Activated naive CD8-positive, alpha-beta T cell (primary cell): Measurements from ENCODE around the gene PCDHGA1.
A peak's percentile ranks its signal among the peaks of the same experiment; 100 is the strongest.

Experiments used
- H3K27ac Mint-ChIP-seq: one replicate; pipeline ENCODE4 v1.8.0; 2021; ENCODE audit warnings: mixed read lengths
- H3K27me3 Mint-ChIP-seq: one replicate; pipeline ENCODE4 v1.8.0; 2021; ENCODE audit warnings: mixed read lengths
- H3K36me3 Mint-ChIP-seq: one replicate; pipeline ENCODE4 v1.8.0; 2021; ENCODE audit warnings: mixed read lengths
- H3K4me1 Mint-ChIP-seq: one replicate; pipeline ENCODE4 v1.8.0; 2021; ENCODE audit warnings: low read depth, mixed read lengths
- H3K4me3 Mint-ChIP-seq: one replicate; pipeline ENCODE4 v1.8.0; 2021; ENCODE audit warnings: mild to moderate bottlenecking, mixed read lengths
- H3K9me3 Mint-ChIP-seq: one replicate; pipeline ENCODE4 v1.8.0; 2021; ENCODE audit warnings: low read depth, mixed read lengths

PCDHGA1 gene

DNA sequence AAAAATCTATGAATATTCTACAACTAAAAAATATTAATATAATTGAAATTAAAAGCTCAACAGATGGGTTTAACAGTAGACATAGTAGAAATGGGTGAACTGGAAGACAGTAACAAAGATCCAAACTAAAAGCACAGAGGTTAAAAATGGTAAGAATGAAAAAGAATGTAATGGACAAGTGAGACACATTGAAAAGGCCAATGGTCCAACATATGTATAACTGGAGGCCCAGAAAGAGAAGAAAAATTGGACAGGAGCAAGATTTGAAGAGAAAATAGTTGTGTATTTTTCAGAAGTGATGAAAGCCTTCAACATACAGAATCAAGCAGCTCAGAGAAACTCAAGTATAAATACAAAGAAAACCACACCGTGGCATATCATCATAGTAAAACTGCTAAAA lies 217.2 kb downstream of the PCDHGA1 start:
- Mint-ChIP-seq H3K4me3 (no peak overlapping the region), H3K36me3 (peaks cover 32% of the 10 kb centered on the region), H3K27me3 (no peaks in the 10 kb centered on the region), H3K4me1 (peaks cover 37% of the 10 kb centered on the region), H3K27ac (peak overlapping the region; percentile 37), H3K9me3 (peaks cover 3% of the 10 kb centered on the region)

DNA sequence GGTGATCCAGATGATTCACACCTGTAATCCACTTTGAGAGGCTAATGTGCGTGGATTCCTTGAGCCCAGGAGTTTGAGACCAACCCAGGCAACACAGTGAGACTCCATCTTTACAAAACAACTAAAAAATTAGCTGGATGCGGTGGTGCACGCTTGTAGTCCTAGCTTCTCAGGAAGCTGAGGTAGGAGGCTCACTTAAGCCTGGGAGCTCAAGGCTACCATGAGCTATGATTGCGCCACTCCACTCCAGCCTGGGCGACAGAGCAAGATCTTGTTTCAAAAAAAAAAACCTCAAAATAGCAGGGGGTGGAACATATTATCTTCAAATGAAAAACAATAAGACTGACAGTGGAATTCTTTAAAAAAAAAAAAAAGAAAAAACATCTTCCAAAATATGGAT lies 217.6 kb downstream of the PCDHGA1 start:
- H3K4me1 Mint-ChIP-seq, result peaks cover 38% of the 10 kb centered on the region
- no peak overlapping the region for H3K27ac Mint-ChIP-seq
- no peak overlapping the region for H3K4me3 Mint-ChIP-seq
- peaks cover 3% of the 10 kb centered on the region for H3K9me3 Mint-ChIP-seq
- H3K36me3 Mint-ChIP-seq, result peaks cover 32% of the 10 kb centered on the region
- H3K27me3 Mint-ChIP-seq, result no peaks in the 10 kb centered on the region

DNA sequence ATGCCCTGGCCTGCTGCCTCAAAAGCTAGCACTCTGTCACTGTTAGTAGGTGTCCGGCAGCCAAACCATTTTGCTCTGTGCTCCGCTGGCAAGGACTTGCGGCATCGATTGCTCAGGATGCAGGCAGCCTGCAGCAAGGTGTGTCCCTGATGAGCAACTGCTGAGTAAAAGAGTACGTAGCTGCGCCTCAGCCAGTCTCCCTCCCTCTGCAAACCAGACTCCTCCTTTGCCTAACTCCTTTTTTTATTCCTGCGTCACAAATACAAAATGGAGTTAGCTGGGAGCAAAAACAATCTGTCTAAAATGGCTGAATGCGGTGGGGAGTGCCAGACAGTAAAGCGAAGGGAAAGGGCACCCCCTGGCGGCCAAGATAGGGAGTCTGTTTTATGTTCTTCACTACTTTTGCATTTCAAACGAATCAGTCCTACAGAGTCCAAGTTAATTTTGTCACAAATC lies 227.4 kb downstream of the PCDHGA1 start:
- Mint-ChIP-seq H3K4me3 (no peak overlapping the region), H3K36me3 (peaks cover 6% of the 10 kb centered on the region), H3K27ac (peak overlapping the region; percentile 18), H3K9me3 (no peaks in the 10 kb centered on the region), H3K27me3 (no peaks in the 10 kb centered on the region), H3K4me1 (peaks cover 22% of the 10 kb centered on the region)

DNA sequence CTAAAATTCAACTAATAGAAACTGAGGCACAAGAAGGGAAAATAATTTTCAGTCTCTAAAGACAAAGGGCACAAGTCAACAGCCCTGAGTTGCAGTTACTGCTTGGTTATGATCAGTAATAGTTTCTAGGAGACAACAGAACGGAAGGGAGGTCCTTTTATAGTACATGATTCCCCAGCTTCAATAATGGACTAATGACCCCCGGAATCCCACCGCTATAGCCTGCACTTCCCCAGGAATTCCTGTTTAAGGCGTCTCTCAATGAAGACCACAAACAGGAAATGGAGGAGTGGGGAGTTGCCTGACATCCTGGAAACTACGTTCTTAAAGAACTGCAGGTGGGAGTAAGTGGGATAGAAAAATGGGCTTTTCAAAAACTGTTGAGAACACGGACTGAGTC lies 227.8 kb downstream of the PCDHGA1 start:
- Mint-ChIP-seq H3K9me3 (no peaks in the 10 kb centered on the region), H3K27ac (peak overlapping the region; percentile 18), H3K4me3 (no peak overlapping the region), H3K36me3 (peaks cover 9% of the 10 kb centered on the region), H3K27me3 (no peaks in the 10 kb centered on the region), H3K4me1 (peaks cover 26% of the 10 kb centered on the region)

DNA sequence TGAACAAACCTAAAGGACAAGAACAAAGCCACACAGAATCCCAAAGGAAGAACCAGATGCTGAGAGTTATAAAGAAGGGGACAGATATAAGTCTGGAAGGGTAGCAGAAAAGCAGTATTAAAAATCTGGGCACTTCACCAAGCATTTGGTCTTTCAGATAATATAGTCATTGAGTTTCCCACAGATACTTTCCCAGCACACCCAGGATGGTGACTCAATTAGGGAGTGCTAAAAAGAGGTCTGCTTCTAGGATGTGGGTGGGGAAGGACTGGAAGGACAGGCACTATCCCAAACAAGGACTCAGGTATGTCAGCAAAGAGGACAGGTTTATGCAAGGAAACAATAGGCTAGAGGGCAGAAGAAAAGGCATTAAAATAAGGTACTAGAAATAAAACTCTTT lies 229.1 kb downstream of the PCDHGA1 start:
- Mint-ChIP-seq H3K4me1 (peaks cover 35% of the 10 kb centered on the region), H3K36me3 (peaks cover 14% of the 10 kb centered on the region), H3K27me3 (no peaks in the 10 kb centered on the region), H3K27ac (no peak overlapping the region), H3K4me3 (no peak overlapping the region), H3K9me3 (no peaks in the 10 kb centered on the region)

DNA sequence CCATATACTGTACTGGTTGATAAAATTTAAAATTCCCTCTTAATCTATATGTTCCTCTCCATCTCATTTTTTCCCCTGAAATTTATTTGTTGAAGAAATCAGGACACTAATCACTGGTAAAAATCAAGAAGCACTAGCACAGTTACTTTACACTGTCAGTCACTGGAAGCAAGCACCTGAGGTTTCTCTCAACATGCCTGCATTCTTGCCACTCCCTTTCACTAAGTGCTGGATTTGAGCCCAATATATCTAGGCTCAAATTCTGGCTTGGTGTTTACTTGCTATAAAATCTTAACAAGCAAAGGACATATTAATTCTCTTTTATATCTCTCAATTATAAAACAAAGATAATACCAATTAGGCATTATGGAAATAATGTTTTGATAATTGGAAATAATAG lies 229.8 kb downstream of the PCDHGA1 start:
- Mint-ChIP-seq H3K36me3 (peaks cover 14% of the 10 kb centered on the region), H3K9me3 (no peaks in the 10 kb centered on the region), H3K4me3 (no peak overlapping the region), H3K27me3 (no peaks in the 10 kb centered on the region), H3K27ac (no peak overlapping the region), H3K4me1 (peaks cover 34% of the 10 kb centered on the region)

DNA sequence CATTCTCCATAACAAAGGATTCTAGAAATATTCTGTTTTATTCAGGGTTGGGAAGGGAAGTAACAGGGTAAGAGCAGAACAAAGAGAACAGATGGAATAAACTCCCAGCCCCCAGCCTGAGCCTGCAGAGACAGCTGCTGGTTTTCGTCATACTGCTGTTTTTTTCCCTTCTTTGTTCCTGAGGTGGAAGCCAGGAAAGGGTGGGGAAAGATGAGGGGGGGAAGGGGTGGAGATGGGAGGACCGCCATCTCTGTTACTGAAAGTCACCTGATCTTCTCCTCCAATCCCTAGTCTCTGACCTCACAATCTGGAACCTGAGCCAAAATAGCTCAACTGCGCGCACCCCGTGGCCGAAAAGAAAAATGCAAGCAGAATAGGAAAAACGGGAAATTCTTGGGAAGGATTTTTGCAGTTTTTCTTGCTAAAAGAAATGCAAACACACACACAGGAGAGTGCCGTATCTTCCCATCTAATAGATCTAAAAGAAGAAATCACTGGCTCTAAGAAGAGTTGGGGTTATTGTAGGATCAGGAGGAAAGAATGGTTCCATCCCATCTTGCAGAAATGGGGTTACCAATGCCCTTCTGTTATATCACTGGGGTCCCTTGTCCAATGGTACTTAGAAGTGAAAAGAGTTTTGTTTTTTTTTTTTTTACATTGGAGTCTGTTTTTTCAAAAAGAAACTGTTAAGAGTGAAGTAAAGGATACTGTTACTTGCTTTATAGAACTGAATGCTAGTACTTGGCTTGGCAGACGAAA lies 230.6 kb downstream of the PCDHGA1 start:
- Mint-ChIP-seq H3K27me3 (no peaks in the 10 kb centered on the region), H3K4me1 (peaks cover 32% of the 10 kb centered on the region), H3K4me3 (no peak overlapping the region), H3K9me3 (no peaks in the 10 kb centered on the region), H3K36me3 (peaks cover 20% of the 10 kb centered on the region), H3K27ac (peak overlapping the region; percentile 22)
